Mesenteric fat pad (tissue), 1 donor: ENCODE results near the gene DENND6B. TPM values are rescaled to one million over a fixed set of nuclear protein-coding genes. Genes with fewer than 3 reads are reported as not detected.
A peak's percentile ranks its signal among the peaks of the same experiment; 100 is the strongest.

ENCODE experiments used
- DNase-seq: peaks from one replicate; pipeline ENCODE4 v3.0.0-alpha.2; 2020; ENCODE audit warnings: low spot score
- total RNA-seq: library from RNA; stranded (reverse); fragmentation: NEBNext Ultra II Directional; extraction: Animal tissue kit (Norgen Biotek cat#: 25700); gene quantifications from one replicate; pipeline ENCODE4 v1.2.1, GENCODE V29; 2021
- donor health status: DM: yes; HTN: yes; CAD: no.

Gene DENND6B
- total RNA-seq, 1 donor from 2014 or later = 2.2 TPM

GRCh38 chr22:50316114-50317065 is 10.4 kb downstream of the DENND6B start:
- DNase-seq = peak; percentile 85

- DNase-seq = no peak
Measured at GRCh38 chr22:50315289-50316113, 11.3 kb downstream of the DENND6B start.

- DNase-seq = peak; percentile 90
Measured at GRCh38 chr22:50314455-50315288, 12.1 kb downstream of the DENND6B start.

GRCh38 chr22:50314081-50314454 is 12.7 kb downstream of the DENND6B start:
- DNase-seq = no peak

- DNase-seq = no peak
Measured at GRCh38 chr22:50313600-50313999, 13.2 kb downstream of the DENND6B start.

GRCh38 chr22:50313021-50313420 is 13.8 kb downstream of the DENND6B start:
- no peak for DNase-seq

GRCh38 chr22:50312371-50312770 is 14.4 kb downstream of the DENND6B start:
- DNase-seq = no peak

GRCh38 chr22:50311606-50312351 is 15.0 kb downstream of the DENND6B start:
- no peak for DNase-seq

GRCh38 chr22:50310949-50311444 is 15.8 kb downstream of the DENND6B start:
- no peak for DNase-seq

GRCh38 chr22:50310031-50310722 is 16.6 kb downstream of the DENND6B start:
- no peak for DNase-seq

- no peak for DNase-seq
Measured at GRCh38 chr22:50309601-50309991, 17.2 kb downstream of the DENND6B start.

- no peak for DNase-seq
Measured at GRCh38 chr22:50308986-50309600, 17.7 kb downstream of the DENND6B start.

GRCh38 chr22:50308597-50308935 is 18.2 kb downstream of the DENND6B start:
- no peak for DNase-seq

- no peak for DNase-seq
Measured at GRCh38 chr22:50307890-50308596, 18.8 kb downstream of the DENND6B start.

GRCh38 chr22:50306753-50307749 is 19.8 kb downstream of the DENND6B start, which contains the start of gene PLXNB2:
PLXNB2 (minus strand) TSS chr22:50307646; CDS start chr22:50290584, 17,062 bp downstream.
- DNase-seq = no peak

GRCh38 chr22:50305923-50306566 is 20.8 kb downstream of the DENND6B start:
- DNase-seq = no peak
